ENCODE data around the gene GRK5.

GRK5 gene

GRCh38 chr10:119422682-119423509 lies 215.5 kb downstream of the GRK5 start:
- no peak for TF ChIP-seq CTCF (IDR thresholded peaks at IDR 0.05; ENCODE audit: borderline replicate concordance, extremely low read depth, low read length, poor library complexity, severe bottlenecking)
- no peak for TF ChIP-seq EZH2 (IDR thresholded peaks at IDR 0.05; ENCODE audit: borderline replicate concordance, low read depth, low read length, severe bottlenecking)
- Histone ChIP-seq H3K4me3 (ENCODE audit: low read depth in 1 of 2, low read length in 2 of 2) (no peak overlapping the region), H3K4me1 (ENCODE audit: insufficient read depth, low read length) (peaks cover 6% of the 10 kb centered on the region), H2AFZ (ENCODE audit: low read depth, low read length) (no peak overlapping the region), H3K27me3 (ENCODE audit: insufficient read depth, low read length, poor library complexity) (no peaks in the 10 kb centered on the region), H3K36me3 (ENCODE audit: insufficient read depth, low read length) (peaks cover 41% of the 10 kb centered on the region), H3K9ac (ENCODE audit: low read depth, low read length) (no peak overlapping the region), H3K9me3 (ENCODE audit: insufficient read depth, low read length, severe bottlenecking) (no peaks in the 10 kb centered on the region), H3K79me2 (ENCODE audit: insufficient read depth, low read length) (no peaks in the 10 kb centered on the region), H3K4me2 (ENCODE audit: insufficient read depth, low read length) (no peak overlapping the region), H3K27ac (ENCODE audit: low read length) (no peak overlapping the region), H4K20me1 (ENCODE audit: insufficient read depth, low read length) (no peaks in the 10 kb centered on the region)
- ATAC-seq (ENCODE audit: insufficient read depth, low read depth) (no peak), DNase-seq (no peak)

GRCh38 chr10:119423510-119424257 lies 216.3 kb downstream of the GRK5 start:
- no peak overlapping the region for H3K27ac ChIP-seq (ENCODE audit: low read length)

DNA sequence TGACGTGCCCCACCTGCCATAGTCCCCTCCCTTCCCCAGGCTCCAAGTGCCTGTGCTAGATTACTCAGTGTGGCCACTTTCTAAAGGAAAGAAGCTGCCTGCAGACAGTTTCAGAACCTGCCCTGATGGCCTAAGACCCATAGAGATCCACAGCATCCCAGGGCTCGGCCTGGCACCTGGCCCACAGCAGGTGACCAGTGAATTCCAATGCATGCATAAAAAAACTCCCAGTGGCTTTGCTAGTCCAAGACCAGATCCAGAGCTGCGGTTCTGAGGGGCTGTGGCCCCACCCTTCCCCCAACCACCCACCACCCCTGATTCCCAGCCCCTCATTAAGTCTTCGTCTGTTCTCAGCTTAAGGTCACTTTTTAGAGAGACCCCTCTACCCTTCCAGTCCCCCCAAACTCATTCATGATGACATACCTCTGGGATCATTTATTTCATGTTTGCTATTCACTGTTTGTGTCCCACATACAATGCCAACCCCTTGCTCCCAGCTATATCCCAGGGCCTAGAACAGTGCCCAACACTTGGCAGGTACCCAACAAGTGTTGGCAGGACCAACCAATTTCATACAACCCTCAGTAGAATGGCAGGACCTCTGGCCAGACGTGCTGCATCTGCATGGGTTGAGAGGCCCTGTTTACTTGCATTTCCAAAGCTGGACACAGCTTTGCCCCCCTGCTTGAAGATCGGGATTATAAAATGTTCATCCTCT lies 217.0 kb downstream of the GRK5 start:
- Histone ChIP-seq H3K4me3 (ENCODE audit: low read depth in 1 of 2, low read length in 2 of 2) (no peak overlapping the region), H3K4me2 (ENCODE audit: insufficient read depth, low read length) (no peak overlapping the region), H3K36me3 (ENCODE audit: insufficient read depth, low read length) (peaks cover 44% of the 10 kb centered on the region), H3K4me1 (ENCODE audit: insufficient read depth, low read length) (peaks cover 22% of the 10 kb centered on the region), H2AFZ (ENCODE audit: low read depth, low read length) (no peak overlapping the region), H3K27me3 (ENCODE audit: insufficient read depth, low read length, poor library complexity) (no peaks in the 10 kb centered on the region), H3K79me2 (ENCODE audit: insufficient read depth, low read length) (no peaks in the 10 kb centered on the region), H3K9ac (ENCODE audit: low read depth, low read length) (no peak overlapping the region), H3K27ac (ENCODE audit: low read length) (no peak overlapping the region), H4K20me1 (ENCODE audit: insufficient read depth, low read length) (no peaks in the 10 kb centered on the region), H3K9me3 (ENCODE audit: insufficient read depth, low read length, severe bottlenecking) (no peaks in the 10 kb centered on the region)
- ATAC-seq (ENCODE audit: insufficient read depth, low read depth) (no peak), DNase-seq (no peak)
- no peak for TF ChIP-seq EZH2 (IDR thresholded peaks at IDR 0.05; ENCODE audit: borderline replicate concordance, low read depth, low read length, severe bottlenecking)
- TF ChIP-seq CTCF (IDR thresholded peaks at IDR 0.05; ENCODE audit: borderline replicate concordance, extremely low read depth, low read length, poor library complexity, severe bottlenecking) = no peak

More at GRCh38 chr10:119423510-119424257, 216.3 kb downstream of the GRK5 start:
- no peak for ATAC-seq (ENCODE audit: insufficient read depth, low read depth)
- TF ChIP-seq EZH2 (IDR thresholded peaks at IDR 0.05; ENCODE audit: borderline replicate concordance, low read depth, low read length, severe bottlenecking) (no peak), CTCF (IDR thresholded peaks at IDR 0.05; ENCODE audit: borderline replicate concordance, extremely low read depth, low read length, poor library complexity, severe bottlenecking) (no peak)
- H3K9me3 ChIP-seq (ENCODE audit: insufficient read depth, low read length, severe bottlenecking) = no peaks in the 10 kb centered on the region
- no peaks in the 10 kb centered on the region for H3K79me2 ChIP-seq (ENCODE audit: insufficient read depth, low read length)
- peaks cover 14% of the 10 kb centered on the region for H3K4me1 ChIP-seq (ENCODE audit: insufficient read depth, low read length)
- no peak overlapping the region for H3K9ac ChIP-seq (ENCODE audit: low read depth, low read length)
- H3K27me3 ChIP-seq (ENCODE audit: insufficient read depth, low read length, poor library complexity) = no peaks in the 10 kb centered on the region
- no peak overlapping the region for H2AFZ ChIP-seq (ENCODE audit: low read depth, low read length)
- no peak overlapping the region for H3K4me2 ChIP-seq (ENCODE audit: insufficient read depth, low read length)
- no peak for DNase-seq
- no peak overlapping the region for H3K4me3 ChIP-seq (ENCODE audit: low read depth in 1 of 2, low read length in 2 of 2)
- H3K36me3 ChIP-seq (ENCODE audit: insufficient read depth, low read length) = peaks cover 44% of the 10 kb centered on the region
- H4K20me1 ChIP-seq (ENCODE audit: insufficient read depth, low read length) = no peaks in the 10 kb centered on the region
